NT2/D1 (cell line): ENCODE data around the gene RUNX1.
"Not testable (repeated sequence)": the region's sequence is repeated elsewhere in the genome, so short reads cannot be mapped to it uniquely, and the experiment has no call there.

Experiments
- YY1 ChIP-seq: IDR thresholded peaks from 2 replicates; pipeline ENCODE4 v1.6.1; 2011; ENCODE audit not compliant: insufficient read length, insufficient read depth
- ZNF274 ChIP-seq: IDR thresholded peaks from 2 replicates; pipeline ENCODE4 v1.6.1; 2011; ENCODE audit warnings: mild to moderate bottlenecking, low read depth, low read length

GRCh38 chr21:34951868-34952267 is 97.2 kb downstream of the RUNX1 start:
- not testable (repeated sequence) for TF ChIP-seq ZNF274, YY1
